GM18870 (cell line): ENCODE measurements around the gene MAML3.

Source experiments
- ATAC-seq: cut with Tn5 transposase; IDR thresholded peaks from one replicate; pipeline ENCODE4 v1.9.1; 2021; ENCODE audit warnings: moderate library complexity; ENCODE audit not compliant: unreplicated experiment

Gene MAML3

DNA sequence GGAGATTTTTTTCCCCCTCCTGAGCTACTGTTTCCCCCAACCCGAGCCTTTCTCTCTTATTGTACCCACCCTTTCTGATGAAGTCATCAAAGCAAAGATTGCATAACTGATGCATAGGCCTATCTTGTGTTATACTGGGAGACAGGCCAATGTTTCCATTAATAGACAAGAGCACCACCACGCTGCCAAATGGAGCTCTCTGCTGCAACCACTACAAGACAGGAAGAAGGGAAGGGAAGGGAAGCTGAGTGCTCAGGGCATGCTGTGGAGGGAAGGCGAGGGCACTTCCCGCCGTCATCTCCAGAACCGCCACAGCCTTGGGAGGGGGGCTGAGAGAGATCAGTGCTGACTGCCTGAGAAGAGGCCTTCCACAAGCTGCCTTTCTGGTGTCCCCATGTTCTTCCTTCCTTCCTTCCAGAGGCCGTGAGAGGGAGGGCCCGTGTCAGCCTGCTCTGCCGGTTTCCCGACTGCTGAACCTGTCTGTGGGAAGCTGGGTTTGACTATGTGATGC, 413.4 kb downstream of the MAML3 start:
- ATAC-seq, result no peak

- no peak for ATAC-seq
These were observed 413.9 kb downstream of the MAML3 start for GRCh38 chr4:139740121-139740520.

DNA sequence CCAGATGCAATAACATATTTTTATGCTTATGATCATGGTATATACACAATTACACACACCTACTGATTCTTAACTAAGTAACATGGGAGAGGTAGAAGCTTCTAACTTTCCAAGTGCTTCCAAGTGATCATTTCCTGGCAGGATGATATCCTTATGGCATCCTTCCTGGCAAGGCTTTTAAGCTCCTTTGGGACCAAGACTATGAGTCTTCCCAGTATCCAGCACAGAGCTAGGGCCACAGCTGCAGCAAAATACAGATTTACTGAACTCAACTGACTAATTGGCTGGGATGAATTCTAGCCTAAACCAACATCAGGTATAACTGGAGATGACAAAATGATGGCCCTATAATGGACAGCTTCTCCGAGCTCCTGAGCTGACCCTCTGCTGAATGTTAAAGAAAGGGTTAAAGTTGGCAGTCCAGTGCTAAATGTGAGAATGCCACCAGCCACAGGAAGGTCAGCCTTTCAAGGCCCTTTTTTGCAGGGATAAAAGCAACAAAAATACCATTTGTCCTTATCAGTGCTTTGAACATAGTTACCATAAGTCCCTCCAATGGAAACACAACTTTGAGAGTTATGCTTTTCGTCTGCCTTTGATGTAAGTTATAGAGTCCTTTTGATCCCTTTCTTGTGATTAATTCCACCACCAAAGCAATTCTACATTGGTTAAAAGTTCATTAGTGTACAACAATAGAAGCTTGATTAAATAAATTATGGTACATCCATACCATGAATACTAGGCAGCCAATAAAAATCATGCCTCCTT, 415.0 kb downstream of the MAML3 start:
- no peak for ATAC-seq

DNA sequence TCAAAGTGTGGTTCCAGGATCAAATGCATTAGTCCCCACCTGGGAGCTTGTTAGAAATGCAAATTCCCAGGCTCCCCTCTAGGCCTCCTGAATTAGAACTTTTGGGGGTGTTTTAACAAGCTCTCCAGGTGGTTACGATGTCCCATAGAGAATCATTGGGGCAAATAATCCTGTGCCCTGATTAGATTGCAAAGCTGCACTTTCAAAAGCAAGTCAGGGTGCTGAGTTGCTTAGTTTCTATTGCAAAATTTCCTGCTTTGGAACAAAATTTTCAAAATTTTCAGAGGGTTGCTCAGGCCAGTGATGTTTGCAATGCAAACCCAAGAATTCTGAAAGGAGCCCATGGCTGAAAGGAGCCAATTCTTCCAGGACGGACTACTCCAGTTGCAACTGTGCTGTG, 417.3 kb downstream of the MAML3 start:
- ATAC-seq, result no peak

DNA sequence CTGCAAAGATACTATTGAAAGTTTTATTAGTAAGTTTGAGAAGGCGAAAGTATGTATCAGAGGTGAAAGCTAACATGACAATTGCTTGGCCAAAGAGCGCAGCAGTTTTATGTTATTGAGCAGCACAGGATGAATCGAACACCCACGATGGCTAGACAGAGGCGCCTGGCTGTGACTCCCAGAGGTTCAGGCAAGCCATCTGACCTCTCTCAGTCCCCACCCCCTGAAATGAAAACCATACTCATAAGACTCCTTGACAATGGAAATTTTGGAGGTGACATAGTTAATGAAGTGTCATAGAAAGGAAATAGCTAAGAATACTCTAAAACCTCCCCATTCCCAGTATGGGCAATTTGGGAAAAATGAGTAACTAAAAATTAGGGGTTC, 417.7 kb downstream of the MAML3 start:
- ATAC-seq, result no peak

GRCh38 chr4:139735381-139736273, 418.4 kb downstream of the MAML3 start:
- ATAC-seq, result no peak

DNA sequence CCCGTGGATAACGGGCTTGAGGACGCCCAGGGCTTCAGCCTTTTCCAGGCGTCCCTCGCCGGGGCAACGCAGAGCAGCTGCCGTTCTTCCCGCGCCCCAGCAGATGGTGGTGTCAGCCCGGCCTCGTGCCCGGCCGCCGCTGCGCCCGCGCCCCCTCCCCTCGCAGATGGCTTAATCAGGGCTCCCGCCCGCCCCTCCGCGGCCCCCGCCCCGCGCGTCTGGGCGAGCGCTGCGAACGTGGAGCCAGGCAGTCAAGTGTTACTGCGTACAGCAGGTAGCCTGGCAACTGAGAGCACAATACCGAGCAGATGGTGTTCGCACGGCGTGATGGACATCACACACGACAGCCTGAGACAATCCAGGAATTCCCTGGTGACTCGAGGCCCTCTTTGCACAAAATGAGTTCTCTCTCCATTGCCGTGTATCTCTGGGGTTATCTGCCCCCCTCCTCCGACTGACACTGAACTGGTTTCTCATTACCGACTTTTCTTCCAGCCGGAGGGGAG, 419.1 kb downstream of the MAML3 start:
- peak; percentile 50 for ATAC-seq

GRCh38 chr4:139734201-139734874, 419.6 kb downstream of the MAML3 start:
- no peak for ATAC-seq

- no peak for ATAC-seq
These were observed 420.9 kb downstream of the MAML3 start for GRCh38 chr4:139732991-139733570.

GRCh38 chr4:139728840-139729239, 425.1 kb downstream of the MAML3 start:
- ATAC-seq, result no peak

DNA sequence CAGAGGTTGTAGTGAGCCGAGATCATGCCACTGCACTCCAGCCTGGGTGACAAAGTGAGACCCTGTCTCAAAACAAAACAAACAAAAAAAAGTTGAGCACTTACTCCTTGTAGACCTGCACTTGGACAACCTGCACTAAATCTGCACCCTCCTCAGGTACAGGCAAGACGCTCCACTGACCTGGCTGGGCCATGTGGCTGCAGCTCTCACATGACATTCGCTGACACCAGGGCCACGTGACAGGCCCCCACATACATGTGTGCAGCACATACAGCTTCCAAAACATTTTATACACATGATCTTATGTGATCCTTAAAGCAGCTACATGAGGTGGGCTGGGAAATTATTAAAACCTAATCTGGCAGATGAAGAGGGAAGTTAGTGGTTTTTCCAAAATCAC, 425.8 kb downstream of the MAML3 start:
- ATAC-seq, result no peak

GRCh38 chr4:139726615-139727014, 427.4 kb downstream of the MAML3 start:
- ATAC-seq, result no peak

DNA sequence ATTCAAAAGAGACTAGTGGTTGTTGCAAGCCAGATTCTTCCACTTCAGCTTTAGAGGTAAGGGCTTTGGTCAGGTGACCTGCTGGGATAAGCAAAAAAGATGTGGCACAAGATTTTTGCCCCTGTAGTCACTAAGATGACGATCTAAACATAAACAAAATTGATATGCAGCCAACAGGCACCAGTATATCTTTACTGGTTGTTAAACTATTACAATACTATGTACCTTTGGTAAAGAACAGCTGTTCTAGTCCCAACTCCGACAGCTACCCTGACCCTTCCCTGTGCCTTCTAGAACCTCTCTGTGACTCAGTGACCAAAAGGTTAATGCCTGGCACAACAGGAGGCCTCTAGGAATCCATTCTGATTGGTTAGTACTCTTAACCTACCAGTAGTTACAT, 428.7 kb downstream of the MAML3 start:
- no peak for ATAC-seq

GRCh38 chr4:139721789-139722188, 432.2 kb downstream of the MAML3 start:
- no peak for ATAC-seq

GRCh38 chr4:139720806-139721205, 433.2 kb downstream of the MAML3 start:
- ATAC-seq, result no peak

DNA sequence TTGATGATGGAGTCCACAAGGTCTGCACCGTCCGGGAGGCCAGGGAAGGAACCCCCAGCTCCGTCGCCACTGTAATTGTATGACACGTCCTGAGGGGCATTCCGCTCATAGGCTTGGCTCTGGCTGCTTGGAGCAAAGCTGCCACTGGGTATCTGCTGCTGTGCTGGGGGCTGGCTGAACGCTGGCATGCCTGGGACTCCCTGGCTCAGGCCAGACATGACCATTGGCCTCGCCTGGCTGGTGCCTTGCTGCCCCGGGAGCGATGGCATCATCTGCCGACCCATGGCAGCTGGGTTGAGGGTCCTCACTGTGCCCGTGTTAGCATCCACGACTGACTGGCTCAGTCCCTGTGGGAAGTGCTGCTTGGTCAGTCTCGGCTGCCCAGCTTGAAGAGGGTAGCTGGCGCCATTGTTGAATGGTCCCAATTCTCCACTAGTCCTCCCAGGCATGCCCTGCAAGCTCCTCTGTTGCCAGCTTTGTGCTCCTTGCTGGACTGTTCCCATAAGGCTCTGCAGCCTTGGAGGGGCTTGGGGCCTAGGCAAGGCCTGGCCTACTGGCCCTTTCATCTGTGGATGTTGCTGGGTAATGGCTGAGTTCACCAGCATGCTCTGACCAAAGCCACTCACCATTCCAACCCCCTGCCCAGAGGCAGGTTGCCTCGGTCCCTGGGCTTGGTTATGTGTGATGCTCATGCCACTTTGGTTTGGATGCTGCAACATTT, 434.4 kb downstream of the MAML3 start:
- ATAC-seq, result no peak

DNA sequence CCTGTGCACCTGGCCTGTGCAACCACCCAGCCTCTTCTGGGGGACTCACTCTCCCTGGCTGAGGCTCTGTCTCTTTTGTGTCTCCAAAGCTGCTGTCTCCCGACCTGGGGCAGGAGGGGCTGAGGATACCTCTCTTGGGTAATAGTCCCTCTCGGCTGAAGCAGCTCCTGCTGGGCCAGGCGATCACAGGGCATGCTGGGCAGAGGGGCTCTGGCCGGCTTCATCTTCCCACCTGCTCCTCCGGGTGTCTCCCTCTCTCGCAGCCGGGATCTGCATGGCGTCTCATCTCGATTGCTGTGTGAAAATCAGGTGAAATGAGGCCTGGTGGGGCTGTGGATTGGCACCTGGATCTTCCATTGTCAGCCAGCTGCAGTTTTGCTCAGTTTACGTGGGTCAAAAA, 435.2 kb downstream of the MAML3 start:
- ATAC-seq, result no peak

GRCh38 chr4:139718358-139718757, 435.6 kb downstream of the MAML3 start:
- no peak for ATAC-seq

- no peak for ATAC-seq
These were observed 438.1 kb downstream of the MAML3 start for GRCh38 chr4:139715746-139716391.

DNA sequence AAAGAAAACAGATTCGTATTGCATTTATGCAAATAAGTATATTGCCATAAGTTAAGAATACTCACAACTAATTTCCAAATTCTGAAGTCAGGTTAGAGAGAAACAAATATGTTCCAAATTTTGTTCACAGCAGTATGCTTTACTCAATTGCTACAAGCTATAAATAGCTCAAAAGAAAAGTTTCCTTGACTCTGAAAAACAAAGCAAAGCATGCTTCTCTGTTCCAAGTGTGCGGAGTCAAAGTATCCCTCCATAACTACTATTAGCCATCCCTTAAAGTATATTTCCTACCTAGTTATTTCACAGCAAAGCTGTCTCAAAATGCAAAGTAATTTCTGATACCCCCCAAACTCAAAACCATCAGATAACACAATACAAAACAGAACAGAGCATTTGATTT, 441.1 kb downstream of the MAML3 start:
- ATAC-seq, result no peak
